HG03066 (cell line): ENCODE results near the gene CFAP65.

Experiments
- ATAC-seq: cut with Tn5 transposase; IDR thresholded peaks from one replicate; pipeline ENCODE4 v1.9.1; 2021; ENCODE audit warnings: low read depth; ENCODE audit not compliant: unreplicated experiment

CFAP65 gene

GRCh38 chr2:219065484-219065883 lies 24.2 kb upstream of the CFAP65 start:
- no peak for ATAC-seq

GRCh38 chr2:219062081-219062480 lies 20.8 kb upstream of the CFAP65 start:
- no peak for ATAC-seq

GRCh38 chr2:219060821-219061791 lies 19.8 kb upstream of the CFAP65 start, which contains the start of gene IHH:
TSS of gene IHH (minus strand) at chr2:219060921. CDS start at chr2:219060467, 454 bp downstream.
- ATAC-seq, result no peak

- ATAC-seq, result no peak
These were observed 18.7 kb upstream of the CFAP65 start for GRCh38 chr2:219059725-219060682.

GRCh38 chr2:219059375-219059724 lies 18.0 kb upstream of the CFAP65 start:
- no peak for ATAC-seq

GRCh38 chr2:219058541-219059374 lies 17.4 kb upstream of the CFAP65 start:
- no peak for ATAC-seq

GRCh38 chr2:219057709-219058540 lies 16.6 kb upstream of the CFAP65 start:
- ATAC-seq, result peak; percentile 83

GRCh38 chr2:219056896-219057708 lies 15.8 kb upstream of the CFAP65 start:
- ATAC-seq, result no peak

GRCh38 chr2:219056176-219056895 lies 15.0 kb upstream of the CFAP65 start:
- no peak for ATAC-seq

GRCh38 chr2:219054956-219055903 lies 13.9 kb upstream of the CFAP65 start:
- ATAC-seq, result no peak

GRCh38 chr2:219049282-219049681 lies 8.0 kb upstream of the CFAP65 start:
- ATAC-seq, result no peak

- ATAC-seq, result no peak
These were observed 4.7 kb upstream of the CFAP65 start for GRCh38 chr2:219045937-219046550.

GRCh38 chr2:219042750-219043149 lies 1.4 kb upstream of the CFAP65 start:
- no peak for ATAC-seq

GRCh38 chr2:219042157-219042556 lies 841 bp upstream of the CFAP65 start:
- no peak for ATAC-seq

GRCh38 chr2:219038600-219038999 lies 2.7 kb downstream of the CFAP65 start:
- no peak for ATAC-seq

- no peak for ATAC-seq
These were observed 3.4 kb downstream of the CFAP65 start for GRCh38 chr2:219037783-219038499.
